HL-60/S4 (cell line): ENCODE measurements around the gene SPOUT1.
"Not testable (repeated sequence)": the region's sequence is repeated elsewhere in the genome, so short reads cannot be mapped to it uniquely, and the experiment has no call there.

Experiments used
- in situ Hi-C: fragments of 300-500 bp; cut with MboI; formaldehyde crosslinking; loops from 2 replicates; pipeline ENCODE4 v1.14.3; 2022; ENCODE audit warnings: low sequenced_read_pairs

Gene SPOUT1

GRCh38 chr9:128818099-128818838 is 11.3 kb downstream of the SPOUT1 start, which contains the start of gene ENDOG:
TSS of gene ENDOG (plus strand) at chr9:128818500. CDS start at chr9:128818685, 185 bp downstream.
- in situ Hi-C loops: no loop called here

GRCh38 chr9:128810873-128811272 is 18.7 kb downstream of the SPOUT1 start:
- in situ Hi-C loops: no loop called here

- in situ Hi-C loops: no loop called here
Measured at GRCh38 chr9:128809831-128810230, 19.8 kb downstream of the SPOUT1 start.

GRCh38 chr9:128809036-128809599 is 20.5 kb downstream of the SPOUT1 start:
- in situ Hi-C loops: no loop called here

GRCh38 chr9:128808543-128808942 is 21.1 kb downstream of the SPOUT1 start:
- in situ Hi-C loops: no loop called here

- in situ Hi-C loops: no loop called here
Measured at GRCh38 chr9:128807827-128808226, 21.8 kb downstream of the SPOUT1 start.

GRCh38 chr9:128805661-128806060 is 23.9 kb downstream of the SPOUT1 start:
- in situ Hi-C loops: no loop called here

- in situ Hi-C loops: no loop called here
Measured at GRCh38 chr9:128802482-128802881, 27.1 kb downstream of the SPOUT1 start.

- in situ Hi-C loops: no loop called here
Measured at GRCh38 chr9:128800061-128800460, 29.5 kb downstream of the SPOUT1 start.

GRCh38 chr9:128798896-128799295 is 30.7 kb downstream of the SPOUT1 start:
- in situ Hi-C loops: no loop called here

- in situ Hi-C loops: not testable (repeated sequence)
Measured at GRCh38 chr9:128794961-128795360, 34.6 kb downstream of the SPOUT1 start.

GRCh38 chr9:128792978-128793686 is 36.5 kb downstream of the SPOUT1 start:
- in situ Hi-C loops: no loop called here

- in situ Hi-C loops: no loop called here
Measured at GRCh38 chr9:128792134-128792533, 37.5 kb downstream of the SPOUT1 start.

GRCh38 chr9:128790536-128790935 is 39.1 kb downstream of the SPOUT1 start:
- in situ Hi-C loops: no loop called here

GRCh38 chr9:128788445-128788844 is 41.1 kb downstream of the SPOUT1 start:
- in situ Hi-C loops: no loop called here

- in situ Hi-C loops: no loop called here
Measured at GRCh38 chr9:128787659-128788058, 41.9 kb downstream of the SPOUT1 start.

- in situ Hi-C loops: no loop called here
Measured at GRCh38 chr9:128786681-128787601, 42.7 kb downstream of the SPOUT1 start, which contains the start of gene TBC1D13. TSS of gene TBC1D13 (plus strand) at chr9:128787253. CDS start at chr9:128787354, 101 bp downstream.

- in situ Hi-C loops: no loop called here
Measured at GRCh38 chr9:128785427-128785826, 44.2 kb downstream of the SPOUT1 start.

- in situ Hi-C loops: no loop called here
Measured at GRCh38 chr9:128782669-128783068, 46.9 kb downstream of the SPOUT1 start.

GRCh38 chr9:128781187-128782070 is 48.2 kb downstream of the SPOUT1 start:
- in situ Hi-C loops: no loop called here
